GM10248 (cell line): ENCODE measurements around the gene RGS12.

Source experiments
- CTCF ChIA-PET: fragments of 300-600 bp; sonication (Branson Sonifier 250); formaldehyde crosslinking; extraction: SDS; loops from one replicate; lab custom pipeline; 2021; ENCODE audit warnings: antibody characterized with exemption; lab: Yijun Ruan, JAX
- POLR2A ChIA-PET: fragments of 350-650 bp; sonication (Branson Sonifier 250); formaldehyde crosslinking; extraction: SDS; loops from one replicate; lab custom pipeline; 2020; ENCODE audit warnings: antibody characterized with exemption; lab: Yijun Ruan, JAX
- DNase-seq: peaks from one replicate; pipeline ENCODE4 v3.0.0; 2012; ENCODE audit errors: extremely low spot score
- TF ChIP-seq, protein P1 (sequence below): IDR thresholded peaks from 2 replicates; pipeline ENCODE4 v1.5.1; 2012; ENCODE audit warnings: mild to moderate bottlenecking, low read depth; ENCODE audit errors: extremely low read depth, missing control alignments, control extremely low read depth

The RGS12 gene

DNA sequence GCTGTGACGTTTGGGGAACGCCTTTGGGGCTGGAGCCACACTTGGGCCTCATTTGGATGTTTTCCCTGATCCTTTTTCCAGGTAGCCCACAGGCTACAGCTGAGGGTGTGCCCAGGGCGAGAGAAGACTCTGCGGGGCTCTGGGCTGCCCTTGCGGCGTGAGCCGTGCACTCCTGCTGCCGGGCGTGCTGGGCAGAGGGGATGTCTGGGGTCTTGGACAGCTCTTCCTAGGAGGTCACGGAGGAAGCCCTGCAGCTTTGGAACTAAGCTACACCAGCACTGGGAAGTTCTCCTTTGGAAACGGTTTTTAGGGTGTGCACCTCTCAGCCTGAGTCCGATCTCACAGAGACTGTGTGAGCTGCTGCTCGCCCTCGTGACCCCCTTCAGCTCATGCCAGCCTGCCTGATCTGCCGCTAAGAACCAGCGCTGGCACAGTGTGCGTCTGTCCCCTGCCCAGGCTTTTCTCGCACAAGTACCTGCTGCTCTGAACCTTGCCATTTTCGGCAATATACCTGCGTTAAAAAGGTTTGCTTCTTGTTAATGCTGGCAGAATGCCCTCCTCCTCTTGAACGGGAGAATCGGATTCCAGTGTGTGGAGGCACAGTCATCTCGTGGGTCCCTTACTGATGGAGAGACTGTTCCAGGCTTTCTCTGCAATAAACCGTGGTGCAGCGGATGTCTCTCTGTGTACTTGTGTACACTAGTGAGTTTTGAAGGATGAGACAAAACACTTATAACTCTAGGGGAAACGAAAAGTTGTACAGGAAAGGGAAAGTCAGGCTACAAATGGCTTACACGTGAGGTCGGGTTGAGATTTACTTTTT lies 29.6 kb upstream of the RGS12 start:
- ChIA-PET POLR2A (no interaction called here), CTCF (no interaction called here)
- TF ChIP-seq, protein P1, sequence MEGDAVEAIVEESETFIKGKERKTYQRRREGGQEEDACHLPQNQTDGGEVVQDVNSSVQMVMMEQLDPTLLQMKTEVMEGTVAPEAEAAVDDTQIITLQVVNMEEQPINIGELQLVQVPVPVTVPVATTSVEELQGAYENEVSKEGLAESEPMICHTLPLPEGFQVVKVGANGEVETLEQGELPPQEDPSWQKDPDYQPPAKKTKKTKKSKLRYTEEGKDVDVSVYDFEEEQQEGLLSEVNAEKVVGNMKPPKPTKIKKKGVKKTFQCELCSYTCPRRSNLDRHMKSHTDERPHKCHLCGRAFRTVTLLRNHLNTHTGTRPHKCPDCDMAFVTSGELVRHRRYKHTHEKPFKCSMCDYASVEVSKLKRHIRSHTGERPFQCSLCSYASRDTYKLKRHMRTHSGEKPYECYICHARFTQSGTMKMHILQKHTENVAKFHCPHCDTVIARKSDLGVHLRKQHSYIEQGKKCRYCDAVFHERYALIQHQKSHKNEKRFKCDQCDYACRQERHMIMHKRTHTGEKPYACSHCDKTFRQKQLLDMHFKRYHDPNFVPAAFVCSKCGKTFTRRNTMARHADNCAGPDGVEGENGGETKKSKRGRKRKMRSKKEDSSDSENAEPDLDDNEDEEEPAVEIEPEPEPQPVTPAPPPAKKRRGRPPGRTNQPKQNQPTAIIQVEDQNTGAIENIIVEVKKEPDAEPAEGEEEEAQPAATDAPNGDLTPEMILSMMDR = no peak

DNA sequence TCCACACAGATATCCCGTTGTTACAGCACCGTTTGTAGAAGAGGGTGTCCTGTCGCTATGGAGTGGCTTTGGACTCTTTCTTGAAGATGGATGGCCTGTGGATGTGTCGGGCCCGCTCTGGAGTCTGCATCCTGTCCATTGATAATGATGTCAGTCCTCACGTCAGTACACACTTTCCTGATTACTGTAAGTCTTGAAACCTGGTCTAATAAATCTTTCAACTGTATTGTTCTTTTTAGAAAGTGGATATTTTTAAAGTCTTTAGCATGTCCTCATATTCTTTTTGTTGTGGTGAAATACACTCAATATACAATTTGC lies 29.0 kb upstream of the RGS12 start:
- TF ChIP-seq, protein P1 = no peak
- ChIA-PET CTCF (no interaction called here), POLR2A (no interaction called here)
- DNase-seq = no peak

More for the DNA sequence above, 29.6 kb upstream of the RGS12 start:
- DNase-seq = no peak

DNA sequence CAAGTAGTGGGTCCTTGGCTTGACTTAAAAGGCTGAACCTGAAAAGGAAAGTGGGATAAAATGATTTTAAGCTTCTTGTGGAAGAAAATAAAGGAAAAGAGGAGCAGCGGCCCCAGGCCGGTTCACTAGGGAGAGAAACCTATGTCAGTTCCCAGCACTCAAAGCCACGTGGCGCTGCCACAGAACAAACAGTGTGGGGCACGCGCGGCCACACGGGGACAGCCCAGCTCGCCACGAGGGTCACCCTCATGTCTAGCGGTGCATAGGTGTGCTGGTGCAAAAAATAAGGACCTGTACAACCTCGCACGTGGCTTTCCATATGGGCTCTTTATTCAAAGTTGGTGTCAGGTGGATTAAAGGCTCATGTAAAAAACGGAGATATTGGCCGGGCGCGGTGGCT lies 26.7 kb upstream of the RGS12 start:
- POLR2A ChIA-PET = no interaction called here
- no peak for DNase-seq
- CTCF ChIA-PET = interaction anchor here (1.6 kb wide), 1 partner anchor 214 kb away, joined by 3 read pairs; no protein-coding TSS in a partner anchor
- TF ChIP-seq, protein P1 = no peak

DNA sequence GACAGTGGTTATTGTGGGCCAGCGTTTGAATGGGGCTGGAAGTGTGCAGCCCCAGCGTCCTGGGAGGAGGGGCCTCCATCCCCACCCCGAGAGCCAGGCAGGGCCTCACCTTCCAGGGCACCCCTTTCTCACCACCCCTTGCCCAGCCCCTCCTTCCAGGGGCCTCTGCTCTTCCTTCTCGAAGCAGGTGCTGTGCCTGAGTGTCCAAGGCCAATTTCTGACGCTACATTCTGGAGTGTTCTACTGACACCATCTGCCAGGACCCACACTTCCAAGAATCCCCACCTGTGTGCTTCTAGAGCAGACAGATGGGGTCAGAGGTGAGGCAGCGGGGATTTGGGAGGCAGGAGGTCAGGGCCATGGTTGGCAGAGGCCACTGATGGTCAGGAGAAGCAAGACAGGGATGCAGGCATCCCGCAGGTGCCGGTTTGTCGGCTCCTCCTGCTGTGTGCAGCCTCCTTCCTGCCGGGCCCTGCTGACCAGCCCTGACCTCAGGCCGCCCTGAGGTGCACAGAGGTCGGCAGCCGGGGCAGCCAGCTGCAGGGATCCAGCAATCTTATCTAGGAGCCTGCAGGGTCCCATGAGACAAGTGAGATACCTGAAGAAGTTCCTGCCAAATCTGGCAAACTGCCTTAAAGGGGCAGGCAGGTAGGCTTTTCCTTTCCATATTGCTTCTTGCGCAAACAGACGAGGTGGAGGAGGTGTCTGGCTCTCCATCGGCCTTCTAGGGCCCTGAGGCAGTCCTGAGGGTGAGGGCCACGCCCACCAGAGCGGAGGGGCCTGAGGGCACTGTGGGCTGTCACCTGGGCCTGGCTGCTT lies 25.0 kb upstream of the RGS12 start:
- TF ChIP-seq, protein P1 = no peak
- CTCF ChIA-PET = interaction anchor here (1.6 kb wide), 1 partner anchor 212 kb away, joined by 3 read pairs; no protein-coding TSS in a partner anchor
- POLR2A ChIA-PET = no interaction called here
- DNase-seq = no peak

DNA sequence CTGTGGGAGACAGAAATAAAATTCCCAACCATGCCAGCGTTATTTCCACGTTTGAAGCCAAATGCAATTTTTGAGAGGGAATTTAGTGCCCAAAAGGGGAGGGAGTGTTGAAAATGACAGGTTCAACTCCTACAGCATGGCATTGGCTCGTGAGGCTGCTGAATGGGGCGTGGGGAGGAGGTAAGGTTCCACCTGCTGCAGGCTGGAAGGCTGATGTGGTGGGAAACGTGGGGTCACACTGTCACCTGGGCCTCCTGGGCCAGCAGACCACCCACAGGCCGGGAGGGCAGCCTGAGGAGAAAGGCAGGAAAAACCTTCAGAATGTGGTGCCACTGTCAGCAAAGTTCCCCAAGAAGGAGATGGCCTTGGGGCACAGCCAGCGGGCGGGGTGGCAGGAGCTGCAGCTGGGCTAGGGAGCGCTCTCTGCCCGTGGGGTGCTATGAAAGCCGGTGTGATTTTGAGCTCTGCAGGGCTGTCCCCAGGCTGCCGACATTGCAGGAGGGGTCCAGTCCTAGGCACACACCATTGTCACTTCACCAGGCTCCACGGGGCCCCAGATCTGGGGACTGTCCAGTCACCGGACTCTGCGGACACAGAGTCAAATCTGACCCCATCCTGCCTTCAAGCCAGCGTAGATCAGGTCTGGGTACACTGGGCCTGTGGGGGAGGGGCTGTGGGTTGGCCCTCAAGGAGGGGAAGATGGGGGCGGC lies 24.3 kb upstream of the RGS12 start:
- TF ChIP-seq, protein P1 = no peak
- ChIA-PET CTCF (no interaction called here), POLR2A (no interaction called here)
- DNase-seq = no peak
